GM18909 (cell line): Measurements from ENCODE around the gene CARD14.
A peak's percentile ranks its signal among the peaks of the same experiment; 100 is the strongest.
"Not testable (repeated sequence)": the region's sequence is repeated elsewhere in the genome, so short reads cannot be mapped to it uniquely, and the experiment has no call there.

ENCODE experiments used
- ATAC-seq: cut with Tn5 transposase; IDR thresholded peaks from one replicate; pipeline ENCODE4 v1.9.1; 2021; ENCODE audit warnings: mild to moderate bottlenecking; ENCODE audit not compliant: unreplicated experiment, poor library complexity

The CARD14 gene

DNA sequence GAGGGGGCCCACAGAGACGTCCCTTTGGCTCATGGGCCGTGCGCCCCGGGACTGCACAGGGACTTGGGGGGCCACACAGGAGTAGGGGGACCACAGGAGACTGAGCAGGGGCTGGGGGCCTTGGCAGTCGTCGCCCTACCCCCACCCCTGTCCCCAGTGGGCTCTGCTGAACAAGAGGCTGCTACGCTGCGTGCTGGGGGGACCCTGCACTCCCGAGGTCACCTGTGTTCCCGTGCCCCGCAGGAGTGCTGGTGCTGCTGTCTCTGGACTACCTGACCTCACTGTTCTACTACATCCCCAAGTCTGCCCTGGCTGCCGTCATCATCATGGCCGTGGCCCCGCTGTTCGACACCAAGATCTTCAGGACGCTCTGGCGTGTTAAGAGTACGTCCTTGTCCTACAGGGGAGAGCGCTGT is 76.4 kb downstream of the CARD14 start:
- no peak for ATAC-seq

DNA sequence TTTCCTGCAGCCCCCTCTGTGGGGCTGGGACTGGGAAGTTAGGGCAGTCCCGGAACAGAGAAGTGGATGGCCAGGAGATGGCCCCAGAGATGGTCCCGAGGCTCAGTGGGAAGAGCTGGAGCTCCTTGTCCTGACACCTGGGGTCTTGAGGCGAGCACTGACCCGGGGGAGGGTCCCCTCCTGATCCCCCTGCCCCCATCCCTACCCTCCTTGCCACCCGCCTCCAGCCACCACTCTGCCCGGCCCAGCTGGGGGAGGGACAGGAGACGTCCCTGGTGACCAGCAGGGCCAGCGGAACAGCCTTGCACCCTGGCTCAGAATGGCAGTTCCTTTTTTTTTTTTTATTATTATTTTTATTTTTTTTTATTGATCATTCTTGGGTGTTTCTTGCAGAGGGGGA is 76.9 kb downstream of the CARD14 start:
- ATAC-seq: no peak

DNA sequence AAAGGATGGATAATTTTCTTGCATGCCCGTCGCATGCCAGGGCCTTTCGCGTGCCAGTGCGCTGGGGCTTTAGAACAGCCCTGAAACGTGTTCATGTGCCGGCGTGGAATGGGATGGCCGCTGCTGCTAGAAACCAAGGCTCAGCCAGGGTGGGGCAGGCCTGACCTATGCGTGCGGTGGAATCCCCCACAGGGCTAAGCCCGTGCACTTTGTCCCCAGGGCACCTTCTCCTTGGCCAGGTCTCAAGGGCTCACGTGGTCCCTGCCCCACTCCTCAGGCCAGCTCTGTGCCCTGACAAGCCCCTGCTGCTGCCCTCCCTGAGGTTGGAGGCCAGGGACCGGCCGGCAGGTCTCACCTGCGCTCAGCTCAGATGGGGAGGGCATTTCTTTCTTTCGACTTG is 77.7 kb downstream of the CARD14 start:
- ATAC-seq: no peak

DNA sequence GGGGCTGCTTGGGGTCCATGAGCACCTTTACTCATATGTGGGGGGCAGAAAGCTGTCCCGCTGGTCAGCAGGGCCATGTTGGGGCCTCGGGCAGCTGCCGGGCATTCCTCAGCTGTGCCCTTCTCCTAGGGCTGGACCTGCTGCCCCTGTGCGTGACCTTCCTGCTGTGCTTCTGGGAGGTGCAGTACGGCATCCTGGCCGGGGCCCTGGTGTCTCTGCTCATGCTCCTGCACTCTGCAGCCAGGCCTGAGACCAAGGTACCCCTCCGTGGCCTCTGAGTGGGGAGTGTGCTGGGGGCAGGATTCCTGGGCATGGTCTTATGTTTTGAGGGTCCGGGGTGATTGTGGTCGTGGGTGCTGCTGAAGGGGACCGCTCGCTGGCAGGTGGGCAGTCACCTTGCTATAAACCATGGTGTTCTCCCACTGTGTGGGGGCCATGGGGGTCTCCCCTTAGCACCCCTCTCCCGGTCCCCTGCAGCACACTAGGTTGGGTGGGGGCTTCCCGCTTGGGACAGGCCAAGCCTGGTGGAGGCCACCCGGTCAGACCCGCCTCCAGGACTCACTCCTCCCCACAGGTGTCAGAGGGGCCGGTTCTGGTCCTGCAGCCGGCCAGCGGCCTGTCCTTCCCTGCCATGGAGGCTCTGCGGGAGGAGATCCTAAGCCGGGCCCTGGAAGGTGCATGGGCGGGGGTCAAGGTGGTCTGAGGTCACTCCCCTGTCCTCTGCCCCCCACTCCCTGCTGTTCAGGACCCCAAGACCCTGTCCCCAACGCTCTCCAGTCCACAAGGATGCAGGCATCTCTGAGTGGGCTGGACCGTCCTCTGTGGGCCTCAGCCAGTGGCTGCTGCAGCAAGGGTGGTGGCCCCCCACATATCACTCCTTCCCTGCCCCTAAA is 78.4 kb downstream of the CARD14 start:
- no peak for ATAC-seq

DNA sequence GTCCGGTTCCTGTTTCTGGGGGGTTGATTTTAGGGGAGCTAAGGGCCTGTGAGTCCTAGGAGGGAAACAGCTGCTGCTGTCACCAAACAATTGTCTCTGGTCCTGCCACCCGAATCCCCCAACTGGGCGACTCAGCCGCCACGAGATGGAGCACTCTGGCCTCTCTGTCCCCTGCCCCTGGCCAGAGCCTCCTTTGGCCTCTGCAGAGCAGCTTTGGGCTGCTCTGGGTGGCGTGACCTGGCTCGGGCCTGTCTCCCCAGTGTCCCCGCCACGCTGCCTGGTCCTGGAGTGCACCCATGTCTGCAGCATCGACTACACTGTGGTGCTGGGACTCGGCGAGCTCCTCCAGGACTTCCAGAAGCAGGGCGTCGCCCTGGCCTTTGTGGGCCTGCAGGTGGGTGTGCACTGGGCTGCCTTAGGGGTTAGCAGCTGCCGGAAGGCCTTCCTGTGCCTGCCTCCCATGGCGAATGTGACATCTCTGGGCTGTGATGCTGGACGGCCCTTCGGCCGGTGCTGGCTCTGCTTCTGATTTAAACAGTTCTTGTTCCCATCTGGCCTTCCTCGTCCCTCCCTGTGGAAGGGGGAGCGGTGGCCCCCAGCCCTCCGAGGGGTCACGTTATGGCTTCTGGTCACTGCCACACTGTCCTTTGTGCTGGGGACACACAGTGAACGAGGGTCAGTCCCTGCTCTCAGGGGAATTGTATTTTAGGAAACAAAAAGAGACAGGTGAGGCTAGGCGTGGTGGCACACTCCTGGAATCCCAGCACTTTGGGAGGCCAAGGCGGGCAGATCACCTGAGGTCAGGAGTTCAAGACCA is 79.3 kb downstream of the CARD14 start:
- ATAC-seq: no peak

DNA sequence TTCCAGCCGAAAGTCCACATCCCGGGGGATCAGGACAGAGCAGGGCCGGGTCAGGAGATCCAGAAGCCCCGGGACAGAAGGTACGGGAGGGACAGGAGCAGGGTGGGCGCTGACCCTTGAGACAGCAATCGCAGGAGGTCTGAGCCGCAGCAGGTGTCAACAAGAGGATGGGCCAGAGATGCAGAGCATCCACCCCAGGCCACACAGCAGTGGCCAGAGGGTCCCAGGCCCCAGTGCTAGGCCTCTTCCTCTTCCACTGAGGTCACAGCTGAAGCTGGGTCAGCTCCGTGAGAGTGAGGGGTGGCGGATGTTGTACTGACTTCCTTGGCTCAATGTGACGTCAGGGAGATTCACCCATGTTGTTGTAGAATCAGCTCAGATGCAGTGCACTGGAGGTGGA is 82.1 kb downstream of the CARD14 start:
- ATAC-seq: no peak

DNA sequence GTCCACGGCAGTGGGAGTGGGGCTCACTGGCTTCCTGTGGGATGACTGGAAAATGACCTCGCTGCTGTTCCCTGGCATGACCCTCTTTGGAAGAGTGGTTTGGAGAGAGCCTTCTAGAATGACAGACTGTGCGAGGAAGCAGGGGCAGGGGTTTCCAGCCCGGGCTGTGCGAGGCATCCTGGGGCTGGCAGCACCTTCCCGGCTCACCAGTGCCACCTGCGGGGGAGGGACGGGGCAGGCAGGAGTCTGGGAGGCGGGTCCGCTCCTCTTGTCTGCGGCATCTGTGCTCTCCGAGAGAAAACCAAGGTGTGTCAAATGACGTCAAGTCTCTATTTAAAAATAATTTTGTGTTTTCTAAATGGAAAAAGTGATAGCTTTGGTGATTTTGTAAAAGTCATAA is 83.0 kb downstream of the CARD14 start:
- no peak for ATAC-seq

DNA sequence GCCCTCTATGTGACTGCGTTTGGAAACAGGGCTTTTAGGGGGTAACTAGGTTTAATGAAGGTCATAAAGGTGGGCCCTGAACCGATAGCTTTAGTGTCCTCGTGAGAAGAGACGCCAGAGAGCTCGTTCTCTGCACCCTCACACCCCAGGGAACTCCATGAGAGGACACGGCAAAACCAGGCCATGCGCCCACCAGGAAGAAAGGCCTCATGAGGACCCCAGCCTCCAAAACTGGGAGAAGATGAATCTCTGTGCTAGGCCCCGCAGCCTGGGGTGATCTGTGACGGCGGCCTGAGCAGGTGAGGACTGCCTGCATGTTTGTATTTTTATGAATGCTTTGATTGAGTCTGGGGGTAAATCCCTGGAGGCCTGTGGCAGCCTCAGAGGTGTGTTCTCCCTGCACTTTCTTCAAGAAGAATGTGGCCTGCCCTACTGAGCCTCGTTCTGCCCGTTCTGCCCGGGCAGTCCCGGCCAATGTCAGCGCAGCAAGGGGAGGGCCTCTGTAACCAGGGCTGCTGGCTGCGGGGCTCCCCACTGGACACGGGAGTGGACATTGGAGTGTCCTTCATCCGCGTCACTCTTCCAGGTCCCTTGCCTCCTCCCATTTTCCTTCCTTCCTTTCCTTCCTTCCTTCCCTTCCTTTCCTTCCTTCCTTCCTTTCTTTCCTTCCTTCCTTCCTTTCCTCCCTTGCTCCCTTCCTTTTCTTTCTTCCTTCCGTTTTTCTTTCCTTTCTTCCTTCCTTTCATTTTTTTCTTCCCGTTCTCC is 84.0 kb downstream of the CARD14 start:
- ATAC-seq: no peak

DNA sequence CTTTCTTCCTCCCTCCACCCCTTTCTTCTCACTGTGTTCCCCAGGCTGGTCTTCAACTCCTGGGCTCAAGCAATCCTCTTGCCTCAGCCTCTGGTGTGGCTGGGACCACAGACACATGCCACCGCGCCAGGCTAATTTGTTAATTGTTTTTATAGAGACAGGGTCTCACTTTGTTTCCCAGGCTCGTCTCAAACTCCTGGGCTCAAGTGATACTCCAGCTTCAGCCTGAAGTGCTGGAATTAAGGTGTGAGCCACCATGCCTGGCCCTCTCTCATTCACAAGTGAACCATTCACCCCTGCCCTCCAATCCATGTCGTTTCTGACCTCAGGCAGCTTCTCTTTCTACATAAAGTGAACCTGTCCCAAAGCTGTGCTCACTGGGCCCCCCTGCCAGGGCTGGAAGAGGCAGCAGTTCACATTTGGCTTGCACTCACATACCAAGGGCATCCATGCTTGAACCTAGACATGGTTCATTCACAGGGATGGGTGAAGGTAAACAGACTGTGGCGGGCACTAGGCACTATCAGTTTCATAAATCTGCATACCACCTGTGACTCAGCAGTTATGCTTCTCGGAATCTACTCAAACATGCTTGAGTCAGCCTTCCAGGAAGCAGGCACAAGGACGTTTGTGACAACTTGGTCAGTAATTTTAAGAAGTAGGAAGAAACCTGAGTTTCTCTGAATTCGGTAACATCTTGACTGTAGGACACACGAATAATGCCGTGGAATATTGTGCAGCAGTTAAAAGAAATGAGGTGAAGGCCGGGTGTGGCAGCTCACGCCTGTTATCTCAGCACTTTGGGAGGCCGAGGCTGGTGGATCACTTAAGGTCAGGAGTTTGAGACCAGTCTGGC is 84.8 kb downstream of the CARD14 start:
- ATAC-seq: peak; percentile 60

DNA sequence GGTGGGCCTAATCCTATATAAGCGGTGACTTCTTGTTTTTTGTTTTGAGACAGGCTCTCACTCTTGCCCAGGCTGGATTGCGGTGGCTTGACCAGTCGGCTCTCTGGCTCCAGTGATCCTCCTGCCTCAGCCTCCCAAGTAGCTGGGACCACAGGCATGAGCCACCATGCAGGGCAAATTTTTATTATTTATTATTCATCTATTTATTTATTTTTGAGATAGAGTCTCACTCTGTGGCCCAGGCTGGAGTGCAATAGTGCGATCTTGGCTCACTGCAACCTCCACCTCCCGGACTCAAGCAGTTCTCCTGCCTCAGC is 86.2 kb downstream of the CARD14 start:
- no peak for ATAC-seq

DNA sequence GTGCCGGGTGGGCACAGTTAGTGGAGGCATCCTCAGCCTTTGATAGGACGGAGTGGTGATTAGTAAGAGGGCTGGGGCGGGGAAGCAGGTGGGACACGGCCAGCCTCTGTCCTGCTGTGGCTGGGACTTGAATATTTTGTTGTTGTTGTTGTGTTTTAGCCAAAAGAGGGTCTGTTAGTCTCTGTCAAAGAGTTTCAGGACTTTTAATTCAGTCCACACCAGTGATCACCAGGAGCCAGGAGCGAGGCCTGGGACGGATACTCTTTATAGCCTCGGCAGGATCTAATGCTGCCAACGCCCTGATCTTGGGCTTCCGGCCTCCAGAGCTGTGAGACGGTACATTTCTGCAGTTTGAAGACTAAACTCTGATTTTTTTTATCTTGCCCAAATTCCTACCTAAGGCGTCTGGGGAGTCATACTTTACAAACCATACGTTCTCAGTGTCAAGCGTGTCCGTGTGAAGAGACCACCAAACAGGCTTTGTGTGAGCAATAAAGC is 87.9 kb downstream of the CARD14 start:
- no peak for ATAC-seq

DNA sequence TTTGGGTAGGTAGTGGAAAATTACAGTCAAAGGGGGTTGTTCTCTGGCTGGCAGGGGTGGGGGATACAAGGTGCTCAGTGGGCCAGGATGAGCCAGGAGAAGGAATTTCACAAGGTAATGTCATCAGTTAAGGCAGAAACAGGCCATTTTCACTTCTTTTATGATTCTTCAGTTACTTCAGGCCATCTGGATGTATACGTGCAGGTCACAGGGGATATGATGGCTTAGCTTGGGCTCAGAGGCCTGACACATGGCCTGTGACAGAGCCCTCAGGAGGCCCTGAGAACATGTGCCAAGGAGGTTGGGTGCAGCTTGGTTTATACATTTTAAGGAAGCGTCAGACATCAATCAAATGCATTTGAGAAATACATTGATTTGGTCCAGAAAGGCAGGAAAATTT is 88.5 kb downstream of the CARD14 start:
- not testable (repeated sequence) for ATAC-seq
